B cell (primary cell): ENCODE measurements around the gene RASD1. TPM values are rescaled to one million over a fixed set of nuclear protein-coding genes. Genes with fewer than 3 reads are reported as not detected.
"Not testable (repeated sequence)": the region's sequence is repeated elsewhere in the genome, so short reads cannot be mapped to it uniquely, and the experiment has no call there.

Experiments used
- ATAC-seq: fragments of 200-7000 bp; cut with Tn5 transposase; one replicate; pipeline ENCODE4 v1.10.0; 2021; ENCODE audit warnings: low read depth, mild to moderate bottlenecking, moderate number of reproducible peaks, moderate library complexity
- CTCF ChIA-PET: fragments of 350-600 bp; sonication (Branson Sonifier 250); formaldehyde crosslinking; loops from one replicate; lab custom pipeline; 2021; ENCODE audit warnings: antibody characterized with exemption, inconsistent platforms; lab: Charles Lee
- POLR2A ChIA-PET: fragments of 350-600 bp; sonication (Branson Sonifier 250); formaldehyde crosslinking; loops from one replicate; lab custom pipeline; 2021; ENCODE audit warnings: antibody characterized with exemption; lab: Charles Lee
- DNase-seq: peaks from one replicate; pipeline ENCODE4 v3.0.0; 2013
- H2AFZ ChIP-seq: 2 replicates; pipeline ENCODE4 v1.6.1; 2012; ENCODE audit warnings: mild to moderate bottlenecking, low read depth, low read length; ENCODE audit not compliant: insufficient read depth, poor library complexity, severe bottlenecking
- H3K27ac ChIP-seq, 2 donors: 1 replicate in 1 of 2; 2 replicates in 1 of 2; pipeline ENCODE4 v1.5.1; 2012 to 2013; ENCODE audit warnings: low read length in 2 of 2, mild to moderate bottlenecking in 2 of 2, moderate library complexity in 1 of 2
- H3K27me3 ChIP-seq, 4 experiments: fragments of 200-600 bp in 1 of 4; sonication (generic) in 1 of 4; replicated peaks in 1 of 4; 1 replicate in 2 of 4; 2 replicates in 2 of 4; pipeline versions ENCODE4 v1.6.1 to v1.7.0; 2013 to 2016; ENCODE audit warnings: low read length in 3 of 4, mild to moderate bottlenecking in 2 of 4, mixed read lengths in 1 of 4, moderate library complexity in 1 of 4; ENCODE audit not compliant: insufficient read depth in 4 of 4, control insufficient read depth in 3 of 4; ENCODE audit errors: control extremely low read depth in 1 of 4
- H3K36me3 ChIP-seq, 2 experiments: replicated peaks in 1 of 2; 1 replicate in 1 of 2; 2 replicates in 1 of 2; pipeline versions ENCODE4 v1.6.1 to v1.7.1; 2013; ENCODE audit warnings: low read length in 1 of 2; ENCODE audit not compliant: insufficient read depth in 2 of 2, control insufficient read depth in 1 of 2; ENCODE audit errors: control extremely low read depth in 1 of 2, extremely low read depth in 1 of 2
- H3K4me1 ChIP-seq, 2 donors: fragments of 200-600 bp in 1 of 2; sonication (generic) in 1 of 2; 1 replicate in 1 of 2; 2 replicates in 1 of 2; pipeline versions ENCODE4 v1.5.1 to v1.6.1; 2013 to 2017; ENCODE audit warnings: low read length in 2 of 2; ENCODE audit not compliant: control insufficient read depth in 2 of 2, insufficient read depth in 2 of 2
- H3K4me2 ChIP-seq: replicated peaks from 2 replicates; pipeline ENCODE3; 2012; ENCODE audit warnings: mild to moderate bottlenecking, low read depth, low read length; ENCODE audit not compliant: poor library complexity, severe bottlenecking
- H3K4me3 ChIP-seq, 5 experiments: fragments of 200-600 bp in 1 of 5; sonication (generic) in 1 of 5; 1 replicate in 3 of 5; 2 replicates in 2 of 5; pipeline versions ENCODE4 v1.5.1 to v1.7.0; 2011 to 2016; ENCODE audit warnings: low read length in 4 of 5, mild to moderate bottlenecking in 4 of 5, low read depth in 2 of 5, control low read depth in 1 of 5, moderate library complexity in 1 of 5; ENCODE audit not compliant: insufficient read depth in 1 of 5; ENCODE audit errors: control extremely low read depth in 1 of 5, extremely low read depth in 1 of 5
- H3K79me2 ChIP-seq: fragments of 200-600 bp; sonication (generic); one replicate; pipeline ENCODE4 v1.6.0; 2016; ENCODE audit warnings: low read length; ENCODE audit not compliant: control insufficient read depth, insufficient read depth
- H3K9ac ChIP-seq: fragments of 200-600 bp; sonication (generic); 2 replicates; pipeline ENCODE4 v1.6.1; 2017; ENCODE audit warnings: mild to moderate bottlenecking, low read length, moderate library complexity
- H3K9me3 ChIP-seq, 3 donors: one replicate each; pipeline versions ENCODE4 v1.6.1 to v1.7.1; 2013; ENCODE audit warnings: low read length in 2 of 3; ENCODE audit not compliant: control insufficient read depth in 2 of 3, insufficient read depth in 1 of 3; ENCODE audit errors: control extremely low read depth in 1 of 3
- H4K20me1 ChIP-seq: 2 replicates; pipeline ENCODE4 v1.6.0; 2012; ENCODE audit warnings: mild to moderate bottlenecking, low read length; ENCODE audit not compliant: insufficient read depth, control insufficient read depth, poor library complexity, severe bottlenecking
- H3K27ac Mint-ChIP-seq: one replicate; pipeline ENCODE4 v1.8.0; 2021; ENCODE audit warnings: mixed read lengths
- H3K27me3 Mint-ChIP-seq: one replicate; pipeline ENCODE4 v1.8.0; 2021; ENCODE audit warnings: mixed read lengths
- H3K4me1 Mint-ChIP-seq: one replicate; pipeline ENCODE4 v1.8.0; 2021; ENCODE audit warnings: mixed read lengths
- H3K4me3 Mint-ChIP-seq: one replicate; pipeline ENCODE4 v1.8.0; 2021; ENCODE audit warnings: mixed read lengths
- H3K9me3 Mint-ChIP-seq: one replicate; pipeline ENCODE4 v1.8.0; 2022; ENCODE audit warnings: mixed read lengths; ENCODE audit not compliant: insufficient read depth
- EZH2 ChIP-seq: IDR thresholded peaks from 2 replicates; pipeline ENCODE4 v1.6.1; 2012; ENCODE audit warnings: borderline replicate concordance, low read depth, mild to moderate bottlenecking, moderate library complexity, low read length; ENCODE audit not compliant: insufficient read depth, poor library complexity, severe bottlenecking
- WGBS: methylation state at CpG from one replicate; pipeline ENCODE4 v1.1.5; 2013; ENCODE audit warnings: missing lambda C conversion rate; ENCODE audit not compliant: insufficient coverage; 5-methylcytosine and 5-hydroxymethylcytosine counted together
- intact Hi-C: fragments of 100-400 bp; cut with micrococcal nuclease; formaldehyde crosslinking; loops from one replicate; pipeline ENCODE4 v1.10.0; 2022
- polyA plus RNA-seq: library from polyadenylated mRNA; depleted of rRNA; stranded (reverse); fragments of >200 nt; gene quantifications from 2 replicates; pipeline ENCODE4 v1.2.3, GENCODE V29; 2012
- total RNA-seq, 2 donors: library from RNA; stranded (reverse); fragments of 120-200 nt in 1 of 2; gene quantifications; 1 replicate in 1 of 2; 2 replicates in 1 of 2; pipeline versions ENCODE4 v1.2.3 to v1.2.4, GENCODE V29; 2013 to 2022
- TF ChIP-seq, protein P1 (sequence below): fragments of 200-600 bp; IDR thresholded peaks from one replicate; pipeline ENCODE4 v1.8.0; 2022; ENCODE audit warnings: antibody characterized with exemption, mild to moderate bottlenecking

The RASD1 gene
- total and polyA plus RNA-seq, 2 donors (not counting 1 experiment from before 2014, with no cell fraction given): 0.95 to 3.2 TPM

DNA sequence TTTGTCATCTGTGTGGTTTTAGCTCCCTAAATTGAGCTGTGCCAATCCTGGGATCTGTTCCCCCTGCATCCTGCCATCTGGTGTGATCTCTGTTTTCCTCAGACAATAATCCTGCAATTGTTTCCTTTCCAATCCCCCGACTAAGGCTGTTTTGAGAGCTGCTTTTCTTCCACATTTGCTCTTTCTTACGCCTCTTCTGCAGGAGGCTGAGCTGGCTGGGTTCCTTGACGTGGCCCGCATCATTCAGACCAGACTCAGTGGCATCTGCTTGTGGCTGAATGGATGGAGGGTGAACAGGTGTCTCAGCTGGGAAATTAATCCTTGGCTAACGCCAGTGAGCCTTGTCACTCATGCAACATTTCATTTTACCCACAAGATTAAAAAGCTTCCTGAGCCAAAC is 29.2 kb downstream of the RASD1 start:
- 94% methylated on average over 2 of the region's 5 CpGs for WGBS
- ChIA-PET POLR2A (no interaction called here), CTCF (no interaction called here)
- Histone ChIP-seq H3K27ac (no peak overlapping the region), H2AFZ (no peak overlapping the region), H3K4me2 (no peak overlapping the region), H3K9ac (no peak overlapping the region), H4K20me1 (no peaks in the 10 kb centered on the region), H3K4me3 (no peak overlapping the region), H3K27me3 (no peaks in the 10 kb centered on the region), H3K9me3 (no peaks in the 10 kb centered on the region), H3K79me2 (no peaks in the 10 kb centered on the region), H3K36me3 (no peaks in the 10 kb centered on the region), H3K4me1 (no peaks in the 10 kb centered on the region)
- Mint-ChIP-seq H3K27me3 (peaks cover 36% of the 10 kb centered on the region), H3K4me1 (no peaks in the 10 kb centered on the region), H3K9me3 (peaks cover 2% of the 10 kb centered on the region), H3K4me3 (no peak overlapping the region), H3K27ac (no peak overlapping the region)
- intact Hi-C loops: no loop called here
- ATAC-seq (no peak), DNase-seq (no peak)
- TF ChIP-seq, protein P1, sequence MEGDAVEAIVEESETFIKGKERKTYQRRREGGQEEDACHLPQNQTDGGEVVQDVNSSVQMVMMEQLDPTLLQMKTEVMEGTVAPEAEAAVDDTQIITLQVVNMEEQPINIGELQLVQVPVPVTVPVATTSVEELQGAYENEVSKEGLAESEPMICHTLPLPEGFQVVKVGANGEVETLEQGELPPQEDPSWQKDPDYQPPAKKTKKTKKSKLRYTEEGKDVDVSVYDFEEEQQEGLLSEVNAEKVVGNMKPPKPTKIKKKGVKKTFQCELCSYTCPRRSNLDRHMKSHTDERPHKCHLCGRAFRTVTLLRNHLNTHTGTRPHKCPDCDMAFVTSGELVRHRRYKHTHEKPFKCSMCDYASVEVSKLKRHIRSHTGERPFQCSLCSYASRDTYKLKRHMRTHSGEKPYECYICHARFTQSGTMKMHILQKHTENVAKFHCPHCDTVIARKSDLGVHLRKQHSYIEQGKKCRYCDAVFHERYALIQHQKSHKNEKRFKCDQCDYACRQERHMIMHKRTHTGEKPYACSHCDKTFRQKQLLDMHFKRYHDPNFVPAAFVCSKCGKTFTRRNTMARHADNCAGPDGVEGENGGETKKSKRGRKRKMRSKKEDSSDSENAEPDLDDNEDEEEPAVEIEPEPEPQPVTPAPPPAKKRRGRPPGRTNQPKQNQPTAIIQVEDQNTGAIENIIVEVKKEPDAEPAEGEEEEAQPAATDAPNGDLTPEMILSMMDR: no peak
- no peak for TF ChIP-seq EZH2

GRCh38 chr17:17466511-17466910 is 29.7 kb downstream of the RASD1 start:
- no peak for TF ChIP-seq EZH2
- TF ChIP-seq, protein P1: no peak
- ATAC-seq (no peak), DNase-seq (no peak)
- no peaks in the 10 kb centered on the region for H3K36me3 ChIP-seq
- H3K27me3 ChIP-seq: no peaks in the 10 kb centered on the region
- H3K79me2 ChIP-seq: no peaks in the 10 kb centered on the region
- no peaks in the 10 kb centered on the region for H3K4me1 ChIP-seq
- H3K4me3 ChIP-seq: no peak overlapping the region
- H3K9ac ChIP-seq: no peak overlapping the region
- no peak overlapping the region for H3K4me2 ChIP-seq
- Mint-ChIP-seq H3K4me1 (no peaks in the 10 kb centered on the region), H3K27ac (no peak overlapping the region), H3K9me3 (peaks cover 2% of the 10 kb centered on the region), H3K27me3 (peaks cover 36% of the 10 kb centered on the region), H3K4me3 (no peak overlapping the region)
- H4K20me1 ChIP-seq: no peaks in the 10 kb centered on the region
- H3K9me3 ChIP-seq: no peaks in the 10 kb centered on the region
- H2AFZ ChIP-seq: no peak overlapping the region
- 37% methylated on average over 3 of the region's 5 CpGs for WGBS
- intact Hi-C loops: no loop called here
- H3K27ac ChIP-seq: no peak overlapping the region
- ChIA-PET CTCF (no interaction called here), POLR2A (no interaction called here)

- H3K4me1 ChIP-seq, H3K27me3 ChIP-seq, H3K79me2 ChIP-seq, H2AFZ ChIP-seq, H3K4me3 ChIP-seq, intact Hi-C loops, DNase-seq, CTCF ChIA-PET, H3K27ac Mint-ChIP-seq, H3K9ac ChIP-seq, H3K4me1 Mint-ChIP-seq, H4K20me1 ChIP-seq, H3K36me3 ChIP-seq, H3K9me3 Mint-ChIP-seq, H3K4me3 Mint-ChIP-seq, H3K4me2 ChIP-seq, H3K9me3 ChIP-seq, POLR2A ChIA-PET, H3K27ac ChIP-seq, ATAC-seq: not testable (repeated sequence)
- H3K27me3 Mint-ChIP-seq: peaks cover 32% of the 10 kb centered on the region
- no CpG with 5 or more reads among the region's 1 CpG for whole genome bisulfite sequencing
These were observed 30.3 kb downstream of the RASD1 start for GRCh38 chr17:17465878-17466277.
